WTC11 (cell line): Measurements from ENCODE around the gene PSMB2.

Source experiments
- CTCF ChIP-seq: fragments of 200-600 bp; IDR thresholded peaks from 2 replicates; pipeline ENCODE4 v1.8.0; 2022; ENCODE audit warnings: antibody characterized with exemption
- ERG ChIP-seq: fragments of 250-450 bp; sonication (Bioruptor Pico); IDR thresholded peaks from 2 replicates; pipeline ENCODE4 v1.8.0; 2021; ENCODE audit warnings: mild to moderate bottlenecking
- NR1H2 ChIP-seq: sonication (generic); formaldehyde crosslinking; IDR thresholded peaks from 2 replicates; pipeline ENCODE4 v1.9.0; 2021; ENCODE audit warnings: mild to moderate bottlenecking, moderate library complexity, missing genetic modification reagents
- TF ChIP-seq, protein P1 (sequence below): sonication (generic); formaldehyde crosslinking; IDR thresholded peaks from 2 replicates; pipeline ENCODE4 v1.8.0; 2022; ENCODE audit warnings: mild to moderate bottlenecking, missing genetic modification reagents

DNA sequence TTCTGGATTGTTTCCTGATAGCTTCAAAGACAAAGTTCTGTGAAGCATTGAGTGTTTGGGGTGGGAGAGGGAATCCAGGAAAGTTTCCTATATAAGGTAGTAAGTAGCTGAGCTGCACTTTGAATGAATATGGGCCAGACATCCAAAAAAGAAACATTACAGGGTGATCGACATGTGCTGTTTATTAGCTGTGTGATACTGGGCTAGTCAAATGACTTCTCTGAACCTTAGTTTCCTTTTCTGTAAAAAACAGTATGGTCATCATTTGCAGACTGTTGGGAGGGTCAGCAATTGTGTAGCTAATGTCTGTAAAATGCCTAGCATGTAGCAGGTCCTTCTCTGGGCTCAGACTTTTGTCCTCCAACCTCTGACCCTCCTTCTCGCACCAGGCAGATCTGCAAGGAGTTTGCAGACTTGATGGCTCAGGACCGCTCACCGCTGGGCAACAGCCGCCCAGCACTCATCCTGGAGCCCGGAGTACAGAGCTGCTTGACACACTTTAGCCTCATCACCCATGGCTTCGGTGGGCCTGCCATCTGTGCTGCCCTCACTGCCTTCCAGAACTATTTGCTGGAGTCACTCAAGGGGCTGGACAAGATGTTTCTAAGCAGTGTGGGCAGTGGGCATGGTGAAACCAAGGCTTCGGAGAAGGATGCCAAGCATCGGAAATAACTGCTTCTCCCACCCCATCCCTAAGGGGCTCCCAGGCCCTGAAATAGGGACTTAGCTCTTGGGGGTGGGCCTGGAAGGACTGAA, 47.1 kb downstream of the PSMB2 start:
- no peak for TF ChIP-seq CTCF
- TF ChIP-seq, protein P1, sequence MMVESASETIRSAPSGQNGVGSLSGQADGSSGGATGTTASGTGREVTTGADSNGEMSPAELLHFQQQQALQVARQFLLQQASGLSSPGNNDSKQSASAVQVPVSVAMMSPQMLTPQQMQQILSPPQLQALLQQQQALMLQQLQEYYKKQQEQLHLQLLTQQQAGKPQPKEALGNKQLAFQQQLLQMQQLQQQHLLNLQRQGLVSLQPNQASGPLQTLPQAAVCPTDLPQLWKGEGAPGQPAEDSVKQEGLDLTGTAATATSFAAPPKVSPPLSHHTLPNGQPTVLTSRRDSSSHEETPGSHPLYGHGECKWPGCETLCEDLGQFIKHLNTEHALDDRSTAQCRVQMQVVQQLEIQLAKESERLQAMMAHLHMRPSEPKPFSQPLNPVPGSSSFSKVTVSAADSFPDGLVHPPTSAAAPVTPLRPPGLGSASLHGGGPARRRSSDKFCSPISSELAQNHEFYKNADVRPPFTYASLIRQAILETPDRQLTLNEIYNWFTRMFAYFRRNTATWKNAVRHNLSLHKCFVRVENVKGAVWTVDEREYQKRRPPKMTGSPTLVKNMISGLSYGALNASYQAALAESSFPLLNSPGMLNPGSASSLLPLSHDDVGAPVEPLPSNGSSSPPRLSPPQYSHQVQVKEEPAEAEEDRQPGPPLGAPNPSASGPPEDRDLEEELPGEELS (CRISPR knock-in tag), result no peak
- TF ChIP-seq NR1H2 (CRISPR knock-in tag), result no peak
- TF ChIP-seq ERG (CRISPR knock-in tag), result no peak
